ENCODE data around the gene MAPK12. TPM values are rescaled to one million over a fixed set of nuclear protein-coding genes. Genes with fewer than 3 reads are reported as not detected.

The MAPK12 gene
- total and polyA plus RNA-seq, 2 of the 4 experiments (the other 2 are of a cell fraction) = 41.0 to 56.3 TPM

GRCh38 chr22:50264946-50265669, 3.6 kb upstream of the MAPK12 start (continued):
- TF ChIP-seq POLR2A (IDR thresholded peaks at IDR 0.05; ENCODE audit: low read depth, low read length) (no peak), MAFK (IDR thresholded peaks at IDR 0.05; ENCODE audit: low read depth, low read length) (no peak), FOS (IDR thresholded peaks at IDR 0.05; ENCODE audit: low read depth, low read length) (no peak), SMC3 (IDR thresholded peaks at IDR 0.05; ENCODE audit: low read depth, low read length) (no peak), RAD21 (IDR thresholded peaks at IDR 0.05; ENCODE audit: low read length) (no peak)

- no peak for ATAC-seq (ENCODE audit: low read depth)
- ChIA-PET POLR2A (ENCODE audit: unreplicated experiment) (no interaction called here), CTCF (no interaction called here)
- Histone ChIP-seq H3K14ac (replicated peaks; ENCODE audit: low read depth, low read length) (no peak overlapping the region), H4K5ac (ENCODE audit: low read depth, low read length) (no peak overlapping the region), H3K56ac (ENCODE audit: extremely low read depth, insufficient read depth, low read length) (no peak overlapping the region), H4K91ac (ENCODE audit: insufficient read depth, low read depth, low read length) (no peak overlapping the region), H2BK20ac (ENCODE audit: low read depth, low read length) (no peak overlapping the region), H3K27me3 (ENCODE audit: control insufficient read depth, insufficient read depth, low read length) (no peaks in the 10 kb centered on the region), H2AFZ (replicated peaks; ENCODE audit: low read length, poor library complexity) (no peak overlapping the region), H3K4ac (ENCODE audit: low read depth, low read length) (no peak overlapping the region), H4K8ac (ENCODE audit: low read depth in 2 of 2, low read length in 2 of 2) (no peak overlapping the region), H3K27ac (ENCODE audit: insufficient read depth, low read length) (no peak overlapping the region), H4K20me1 (ENCODE audit: insufficient read depth, low read length) (peaks cover 15% of the 10 kb centered on the region), H3K36me3 (ENCODE audit: control insufficient read depth, insufficient read depth, low read length) (no peaks in the 10 kb centered on the region), H3K4me3 (ENCODE audit: insufficient read depth, low read depth, low read length) (no peak overlapping the region), H3K18ac (ENCODE audit: low read depth, low read length) (no peak overlapping the region), H3K9me1 (ENCODE audit: insufficient read depth, low read length) (peaks cover 4% of the 10 kb centered on the region; the same call in 1 of the 2 replicates), H3K79me1 (ENCODE audit: low read depth in 1 of 2, low read length in 2 of 2) (peaks cover 9 to 20% of the 10 kb centered on the region in 2 experiments; a peak in 3 of 4 replicates), H2AK5ac (ENCODE audit: low read depth, low read length) (no peak overlapping the region), H2BK5ac (ENCODE audit: low read depth, low read length, poor library complexity, severe bottlenecking) (no peak overlapping the region), H2BK120ac (ENCODE audit: low read depth, low read length) (no peak overlapping the region), H3K4me1 (ENCODE audit: control insufficient read depth, insufficient read depth, low read length) (peaks cover 17% of the 10 kb centered on the region), H3K23ac (ENCODE audit: low read depth, low read length) (no peak overlapping the region), H3K9me3 (ENCODE audit: control insufficient read depth, insufficient read depth, low read length) (no peaks in the 10 kb centered on the region), H3K4me2 (ENCODE audit: low read depth, low read length) (no peak overlapping the region), H2BK15ac (ENCODE audit: low read depth, low read length) (no peak overlapping the region), H3K9ac (ENCODE audit: low read depth, low read length) (no peak overlapping the region), H2AK9ac (replicated peaks; ENCODE audit: low read depth, low read length, poor library complexity) (no peak overlapping the region)
- no TSS peak for BruUV-seq (replicated peaks)
- intact Hi-C loops (cut with micrococcal nuclease) = no loop called here
- dilution Hi-C loops (cut with HindIII; ENCODE audit: low sequenced_read_pairs, unreplicated experiment) = no loop called here
- no peak for DNase-seq
- in situ Hi-C loops (cut with MboI; ENCODE audit: low sequenced_read_pairs) = no loop called here
- WGBS, 2 experiments (ENCODE audit: extremely low coverage in 2 of 2, insufficient read length in 1 of 2) = 64% methylated on average over 5 of the region's 15 CpGs; no CpG with 5 or more reads in 1 of the 2 experiments
- TF ChIP-seq RCOR1 (IDR thresholded peaks at IDR 0.05; ENCODE audit: insufficient replicate concordance, low read length) = no peak
- no peak for TF ChIP-seq FOS (IDR thresholded peaks at IDR 0.05; ENCODE audit: low read depth, low read length)
- TF ChIP-seq RAD21 (IDR thresholded peaks at IDR 0.05; ENCODE audit: low read length) = no peak
- TF ChIP-seq MAFK (IDR thresholded peaks at IDR 0.05; ENCODE audit: low read depth, low read length) = no peak
- no peak for TF ChIP-seq SMC3 (IDR thresholded peaks at IDR 0.05; ENCODE audit: low read depth, low read length)
- TF ChIP-seq USF2 (IDR thresholded peaks at IDR 0.05; ENCODE audit: low read depth, low read length) = no peak
- TF ChIP-seq POLR2A (IDR thresholded peaks at IDR 0.05; ENCODE audit: low read depth, low read length) = no peak
- no peak for TF ChIP-seq MXI1 (IDR thresholded peaks at IDR 0.05; ENCODE audit: borderline replicate concordance, low read depth, low read length)
- TF ChIP-seq CEBPB (IDR thresholded peaks at IDR 0.05; ENCODE audit: low read depth, low read length) = no peak
- TF ChIP-seq MAZ (IDR thresholded peaks at IDR 0.05; ENCODE audit: borderline replicate concordance, low read depth, low read length) = no peak
- TF ChIP-seq CTCF (conservative IDR thresholded peaks at IDR 0.05; ENCODE audit: low read depth, low read length) = no peak
- TF ChIP-seq RFX5 (IDR thresholded peaks at IDR 0.05; ENCODE audit: low read depth, low read length) = no peak
These were observed 2.7 kb upstream of the MAPK12 start for GRCh38 chr22:50264104-50264745.
